Stomach smooth muscle (tissue), 2 donors: Measurements from ENCODE around the gene ZNF8.
A peak's percentile ranks its signal among the peaks of the same experiment; 100 is the strongest.

Experiments
- H3K27ac ChIP-seq: one replicate; pipeline ENCODE4 v1.7.0; 2013; ENCODE audit warnings: mild to moderate bottlenecking, low read length, inconsistent platforms
- H3K27me3 ChIP-seq, 2 donors: one replicate each; pipeline ENCODE4 v1.7.0; 2013; ENCODE audit warnings: low read length in 2 of 2; ENCODE audit not compliant: insufficient read depth in 2 of 2, control insufficient read depth in 1 of 2
- H3K36me3 ChIP-seq, 2 donors: one replicate each; pipeline ENCODE4 v1.7.0; 2013; ENCODE audit warnings: low read length in 2 of 2; ENCODE audit not compliant: control insufficient read depth in 2 of 2, insufficient read depth in 2 of 2
- H3K4me1 ChIP-seq: one replicate; pipeline ENCODE4 v1.7.0; 2013; ENCODE audit warnings: low read length; ENCODE audit not compliant: control insufficient read depth, insufficient read depth
- H3K4me3 ChIP-seq, 2 donors: one replicate each; pipeline ENCODE4 v1.7.0; 2013; ENCODE audit warnings: low read length in 2 of 2
- H3K9ac ChIP-seq, 2 donors: one replicate each; pipeline ENCODE4 v1.7.0; 2013; ENCODE audit warnings: low read length in 2 of 2, mild to moderate bottlenecking in 1 of 2
- H3K9me3 ChIP-seq, 2 donors: one replicate each; pipeline ENCODE4 v1.7.0; 2013; ENCODE audit warnings: low read length in 2 of 2; ENCODE audit not compliant: control insufficient read depth in 2 of 2
- donor health status: healthy.
- donor health status: Pancreatic carcinoma.

The ZNF8 gene

GRCh38 chr19:58265100-58265499 lies 13.7 kb upstream of the ZNF8 start:
- Histone ChIP-seq H3K9me3 (peaks cover 47 to 77% of the 10 kb centered on the region in 2 donors), H3K4me1 (no peaks in the 10 kb centered on the region), H3K9ac (no peak overlapping the region), H3K4me3 (no peak overlapping the region), H3K27me3 (no peaks in the 10 kb centered on the region), H3K27ac (no peak overlapping the region), H3K36me3 (peaks cover 41 to 45% of the 10 kb centered on the region in 2 donors)

GRCh38 chr19:58268344-58268743 lies 10.4 kb upstream of the ZNF8 start:
- H3K9me3 ChIP-seq, result peaks cover 29 to 72% of the 10 kb centered on the region in 2 donors

GRCh38 chr19:58274771-58275201 lies 4.0 kb upstream of the ZNF8 start:
- H3K9ac ChIP-seq, result no peak overlapping the region
- peaks cover 16% of the 10 kb centered on the region for H3K4me1 ChIP-seq
- H3K9me3 ChIP-seq, result peaks cover 19 to 53% of the 10 kb centered on the region in 2 donors
- no peak overlapping the region for H3K27ac ChIP-seq
- peaks cover 9 to 27% of the 10 kb centered on the region in 2 donors for H3K36me3 ChIP-seq
- H3K4me3 ChIP-seq, result no peak overlapping the region
- H3K27me3 ChIP-seq, result no peaks in the 10 kb centered on the region

More at GRCh38 chr19:58268344-58268743, 10.4 kb upstream of the ZNF8 start:
- no peak overlapping the region for H3K4me3 ChIP-seq
- peaks cover 20 to 21% of the 10 kb centered on the region in 2 donors for H3K36me3 ChIP-seq
- no peaks in the 10 kb centered on the region for H3K27me3 ChIP-seq
- H3K4me1 ChIP-seq, result no peaks in the 10 kb centered on the region
- no peak overlapping the region for H3K9ac ChIP-seq
- no peak overlapping the region for H3K27ac ChIP-seq

- Histone ChIP-seq H3K36me3 (peaks cover 9 to 24% of the 10 kb centered on the region in 2 donors), H3K9ac (no peak overlapping the region), H3K9me3 (peaks cover 14 to 46% of the 10 kb centered on the region in 2 donors), H3K4me3 (no peak overlapping the region), H3K27me3 (no peaks in the 10 kb centered on the region), H3K4me1 (peaks cover 21% of the 10 kb centered on the region), H3K27ac (no peak overlapping the region)
Observed at GRCh38 chr19:58275564-58275963, 3.2 kb upstream of the ZNF8 start.

GRCh38 chr19:58277197-58277596 lies 1.6 kb upstream of the ZNF8 start:
- Histone ChIP-seq H3K9ac (no peak overlapping the region), H3K27me3 (no peaks in the 10 kb centered on the region), H3K27ac (no peak overlapping the region), H3K4me3 (no peak overlapping the region), H3K9me3 (peaks cover 7 to 30% of the 10 kb centered on the region in 2 donors), H3K36me3 (peaks cover 3 to 18% of the 10 kb centered on the region in 2 donors), H3K4me1 (peaks cover 21% of the 10 kb centered on the region)

GRCh38 chr19:58277748-58278540 lies 811 bp upstream of the ZNF8 start:
- peaks cover 21% of the 10 kb centered on the region for H3K4me1 ChIP-seq
- H3K4me3 ChIP-seq, result peak overlapping the region; percentile 97 to 98
- no peaks in the 10 kb centered on the region for H3K27me3 ChIP-seq
- H3K27ac ChIP-seq, result peak overlapping the region; percentile 88
- H3K9me3 ChIP-seq, result peaks cover 7 to 26% of the 10 kb centered on the region in 2 donors
- H3K36me3 ChIP-seq, result peaks cover 3 to 18% of the 10 kb centered on the region in 2 donors
- H3K9ac ChIP-seq, result peak overlapping the region; percentile 94 to 99

- Histone ChIP-seq H3K9ac (peak overlapping the region; percentile 94 to 99), H3K4me3 (peak overlapping the region; percentile 97 to 98), H3K9me3 (peaks cover 5 to 19% of the 10 kb centered on the region in 2 donors), H3K4me1 (peaks cover 21% of the 10 kb centered on the region), H3K36me3 (peaks cover 1 to 16% of the 10 kb centered on the region in 2 donors), H3K27ac (peak overlapping the region; percentile 88), H3K27me3 (no peaks in the 10 kb centered on the region)
Observed at GRCh38 chr19:58279042-58279924, 528 bp downstream of the ZNF8 start.

- peaks cover 0 to 12% of the 10 kb centered on the region in 2 donors for H3K9me3 ChIP-seq
- H3K4me1 ChIP-seq, result peaks cover 21% of the 10 kb centered on the region
- H3K27ac ChIP-seq, result no peak overlapping the region
- H3K36me3 ChIP-seq, result peaks cover 0 to 10% of the 10 kb centered on the region in 2 donors
- H3K4me3 ChIP-seq, result peak overlapping the region; percentile 97 to 98
- no peak overlapping the region for H3K9ac ChIP-seq
- no peaks in the 10 kb centered on the region for H3K27me3 ChIP-seq
Observed at GRCh38 chr19:58279925-58280316, 1.2 kb downstream of the ZNF8 start.

- Histone ChIP-seq H3K27ac (no peak overlapping the region), H3K4me3 (no peak overlapping the region), H3K4me1 (peaks cover 11% of the 10 kb centered on the region), H3K9ac (no peak overlapping the region), H3K9me3 (peaks cover 0 to 5% of the 10 kb centered on the region in 2 donors), H3K36me3 (peaks cover 30 to 31% of the 10 kb centered on the region in 2 donors), H3K27me3 (no peaks in the 10 kb centered on the region)
Observed at GRCh38 chr19:58284199-58284598, 5.4 kb downstream of the ZNF8 start.

- H3K27me3 ChIP-seq, result no peaks in the 10 kb centered on the region
- H3K4me1 ChIP-seq, result no peaks in the 10 kb centered on the region
- H3K4me3 ChIP-seq, result no peak overlapping the region
- no peak overlapping the region for H3K27ac ChIP-seq
- H3K9me3 ChIP-seq, result peaks cover 7 to 25% of the 10 kb centered on the region in 2 donors
- peaks cover 54 to 63% of the 10 kb centered on the region in 2 donors for H3K36me3 ChIP-seq
- no peak overlapping the region for H3K9ac ChIP-seq
Observed at GRCh38 chr19:58291943-58292342, 13.2 kb downstream of the ZNF8 start.
